ENCODE measurements around the gene ATP2C1. TPM values are rescaled to one million over a fixed set of nuclear protein-coding genes. Genes with fewer than 3 reads are reported as not detected.

Gene ATP2C1
- total RNA-seq (2022; extraction: Qiagen RNA extraction; ENCODE audit: low read depth), result 19.6 to 33.0 TPM (median 30.7 TPM) in 5 replicates

GRCh38 chr3:130893376-130894129, at the start of gene ATP2C1:
ATP2C1 (plus strand) TSS chr3:130894084; CDS start chr3:130894770, 686 bp downstream.

GRCh38 chr3:131026321-131027151, 132.7 kb downstream of the ATP2C1 start, which contains the start of the genes ASTE1 and NEK11:
ASTE1 (minus strand) TSS chr3:131026825; CDS start chr3:131025306, 1,519 bp downstream.
NEK11 (plus strand) TSS chr3:131026877; CDS start chr3:131029709, 2,832 bp downstream.

Other genes starting within 250 kb of the ATP2C1 start
- gene PIK3R4, start 147.3 kb upstream of the ATP2C1 start, total RNA-seq (2022; extraction: Qiagen RNA extraction; ENCODE audit: low read depth), result 15.4 to 22.0 TPM (median 18.6 TPM) in 5 replicates
- 4.4 to 5.3 TPM (median 4.5 TPM) in 5 replicates for gene ASTE1, start 132.7 kb downstream of the ATP2C1 start, total RNA-seq (2022; extraction: Qiagen RNA extraction; ENCODE audit: low read depth)
- gene NEK11, start 132.8 kb downstream of the ATP2C1 start, total RNA-seq (2022; extraction: Qiagen RNA extraction; ENCODE audit: low read depth), result 3.8 to 5.2 TPM (median 4.0 TPM) in 5 replicates

Measured in A549 treated with RU486 at 1 μM for 4 hours (cell line).